ENCODE data around the gene FREM2.

FREM2 gene

DNA sequence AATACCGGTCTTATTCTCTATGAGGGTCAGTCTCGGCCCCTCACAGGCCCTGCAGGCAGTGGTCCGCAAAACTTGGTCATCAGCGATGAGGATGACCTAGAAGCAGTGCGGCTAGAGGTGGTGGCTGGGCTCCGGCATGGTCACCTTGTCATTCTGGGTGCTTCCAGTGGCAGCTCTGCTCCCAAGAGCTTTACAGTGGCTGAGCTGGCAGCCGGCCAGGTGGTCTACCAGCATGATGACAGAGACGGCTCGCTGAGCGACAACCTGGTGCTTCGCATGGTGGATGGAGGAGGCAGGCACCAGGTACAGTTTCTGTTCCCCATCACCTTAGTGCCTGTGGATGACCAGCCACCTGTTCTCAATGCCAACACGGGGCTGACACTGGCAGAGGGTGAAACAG is 1.8 kb downstream of the FREM2 start:
- DNase-seq = no peak

GRCh38 chr13:38690231-38690630 is 3.4 kb downstream of the FREM2 start:
- DNase-seq = no peak

DNA sequence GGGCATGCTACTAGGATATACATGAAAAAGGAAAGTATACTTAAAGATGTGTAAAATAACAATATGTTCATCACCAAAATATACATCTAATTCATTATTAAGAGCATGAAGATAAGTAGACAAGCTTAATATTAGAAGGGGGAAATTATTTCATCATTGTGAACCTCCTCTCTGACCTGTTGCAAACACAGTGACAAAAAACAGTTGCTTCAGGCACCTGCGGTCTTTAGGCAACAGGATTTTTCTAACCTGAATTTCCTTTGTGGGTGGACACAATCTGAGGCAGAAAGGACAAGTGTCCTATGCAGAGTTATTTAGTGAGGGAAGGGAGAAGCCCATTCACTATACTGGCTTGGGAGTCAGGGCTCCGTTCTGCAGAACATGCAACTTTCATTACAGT is 6.3 kb downstream of the FREM2 start:
- DNase-seq = no peak

DNA sequence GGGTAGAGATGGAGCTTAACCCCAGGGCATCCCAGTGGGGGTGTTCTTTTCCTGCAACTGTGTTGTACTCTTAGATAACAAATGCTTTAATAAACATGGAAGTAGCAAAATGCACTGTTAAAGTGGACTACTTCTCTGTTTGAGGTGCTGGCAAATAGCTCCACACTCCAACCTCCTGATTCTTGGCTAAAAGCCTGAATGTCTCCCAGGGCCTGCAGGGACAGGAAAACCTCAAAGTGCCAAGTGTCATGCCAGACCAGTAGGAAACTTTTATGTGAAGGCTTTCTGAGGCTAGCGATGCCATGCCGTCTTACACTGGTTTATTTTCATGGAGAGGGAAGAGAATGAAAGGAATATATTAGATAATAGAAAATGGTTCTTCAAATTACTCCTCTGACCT is 6.8 kb downstream of the FREM2 start:
- no peak for DNase-seq

DNA sequence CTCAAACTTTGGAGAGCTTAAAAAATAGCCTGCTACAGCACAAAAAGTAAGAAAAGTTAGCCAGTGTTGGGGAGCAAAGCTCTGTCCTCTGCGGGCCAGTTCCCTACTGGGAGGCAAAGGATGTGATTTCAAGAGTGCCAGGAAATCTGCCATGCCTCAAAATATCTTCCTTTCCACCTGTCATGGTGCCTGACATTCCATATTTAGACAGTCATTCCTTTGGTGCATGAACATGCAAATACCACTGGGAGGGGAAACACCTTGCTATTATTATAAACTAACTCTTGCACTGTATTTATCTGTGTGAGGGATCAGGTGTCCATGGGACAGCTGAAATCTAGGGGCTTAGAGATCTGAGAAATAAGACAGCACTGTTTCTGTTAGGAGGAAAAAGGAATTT is 10.3 kb downstream of the FREM2 start:
- no peak for DNase-seq

DNA sequence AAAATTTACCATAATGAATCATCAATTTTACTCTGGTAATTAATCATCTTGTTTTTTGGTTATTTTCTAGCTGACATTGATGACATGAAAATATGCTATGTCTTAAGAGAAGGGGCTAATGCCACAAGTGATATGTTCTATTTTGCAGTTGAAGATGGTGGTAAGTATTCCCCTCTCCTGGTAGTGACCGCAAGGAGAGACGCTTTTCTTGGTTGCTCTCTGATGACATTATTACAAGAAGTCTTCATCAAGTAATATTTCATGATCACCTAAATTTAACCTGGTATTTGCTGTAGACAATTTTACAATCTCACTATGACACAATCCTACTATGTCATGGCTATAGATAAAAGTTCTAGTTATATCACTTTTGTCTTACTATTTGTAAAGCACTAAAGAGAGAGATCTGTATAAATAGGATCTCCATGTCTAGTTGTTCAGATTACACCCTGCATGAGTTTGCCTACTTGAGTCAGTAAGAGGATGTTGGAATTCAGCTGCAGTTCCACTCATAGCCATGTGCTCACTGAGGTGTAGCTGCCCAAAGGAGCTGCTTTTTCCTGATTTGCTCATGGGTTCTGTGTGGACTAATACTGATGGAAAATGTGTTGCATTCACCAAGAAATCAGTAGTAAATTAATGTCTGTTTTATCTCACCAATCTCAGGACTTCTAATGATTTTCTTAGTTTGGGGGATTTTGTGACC is 10.9 kb downstream of the FREM2 start:
- no peak for DNase-seq

DNA sequence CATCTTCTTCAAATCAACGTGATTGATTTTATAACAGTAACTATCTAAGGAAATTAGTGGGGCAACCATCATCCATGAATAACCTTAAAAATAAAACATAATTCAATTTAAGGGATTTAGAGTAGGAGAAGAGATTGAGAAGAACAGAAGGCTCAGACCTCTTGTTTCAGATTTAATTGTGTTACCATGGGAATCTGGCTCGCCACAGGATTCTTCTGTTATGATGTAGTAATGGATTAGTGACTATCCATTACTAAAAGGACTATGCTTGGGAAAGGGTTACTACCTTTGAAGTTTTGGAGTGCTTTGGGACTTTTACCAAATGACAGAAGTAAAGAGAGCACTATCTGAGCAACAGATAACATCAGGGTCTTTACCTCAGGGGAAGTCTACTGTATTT is 13.2 kb downstream of the FREM2 start:
- DNase-seq = no peak

DNA sequence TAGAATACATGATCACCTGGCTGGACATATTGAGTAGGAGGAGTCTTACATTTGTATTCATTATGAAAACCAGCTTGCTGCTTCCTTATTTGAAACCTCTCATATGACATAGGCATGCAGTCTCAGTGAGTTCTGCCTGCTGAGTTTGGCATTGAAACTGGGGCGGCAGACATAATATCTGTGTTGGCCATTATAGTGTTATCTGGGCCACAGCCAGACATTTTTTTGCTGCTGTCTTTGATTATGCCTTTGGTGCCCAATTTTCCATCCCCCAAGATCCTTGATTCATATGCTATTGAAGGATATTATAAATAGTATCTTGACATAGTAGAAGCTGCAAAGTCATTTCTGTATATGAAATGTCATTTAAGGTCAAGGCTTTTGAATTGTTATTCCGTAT is 15.8 kb downstream of the FREM2 start:
- DNase-seq = no peak

DNA sequence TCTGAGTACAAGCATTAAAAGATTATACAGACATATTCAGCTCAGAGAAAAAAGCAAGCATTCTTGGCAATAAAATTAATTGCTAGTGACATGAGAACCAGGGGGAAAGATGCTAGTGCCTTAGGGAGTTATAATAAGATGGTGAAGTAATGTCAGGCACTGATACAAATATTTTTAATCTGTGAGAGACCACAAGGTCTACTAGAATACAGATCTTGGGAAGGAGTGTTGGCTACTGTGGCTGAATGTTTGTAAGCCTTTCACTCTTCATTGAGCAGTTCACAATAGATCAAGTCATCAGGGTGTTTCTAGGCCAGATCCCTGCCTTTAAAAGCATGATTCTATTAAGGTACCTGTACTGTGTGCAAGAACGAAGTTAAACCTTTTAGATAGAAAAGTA is 16.4 kb downstream of the FREM2 start:
- DNase-seq = no peak

GRCh38 chr13:38705365-38705764 is 18.5 kb downstream of the FREM2 start:
- no peak for DNase-seq

- no peak for DNase-seq
These were observed 20.6 kb downstream of the FREM2 start for GRCh38 chr13:38707460-38707859.

DNA sequence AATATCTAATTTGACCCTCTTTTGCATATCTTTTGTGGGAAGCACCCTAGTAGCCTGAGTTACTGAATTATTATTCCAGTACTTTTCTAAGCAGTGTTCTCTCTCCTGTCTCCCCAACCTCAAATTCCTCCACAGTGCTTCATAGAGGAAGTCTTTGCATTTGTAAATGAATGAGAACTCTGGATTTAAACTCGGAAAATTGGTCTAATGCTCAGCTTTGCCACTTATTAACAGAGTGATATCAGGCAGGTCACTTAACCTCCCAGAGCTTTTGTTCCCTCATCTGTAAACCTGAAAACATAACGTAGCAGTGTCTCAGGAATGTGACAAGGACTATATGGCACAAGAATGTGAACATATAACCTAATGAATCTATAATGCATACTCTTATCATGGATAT is 26.2 kb downstream of the FREM2 start:
- DNase-seq = no peak

DNA sequence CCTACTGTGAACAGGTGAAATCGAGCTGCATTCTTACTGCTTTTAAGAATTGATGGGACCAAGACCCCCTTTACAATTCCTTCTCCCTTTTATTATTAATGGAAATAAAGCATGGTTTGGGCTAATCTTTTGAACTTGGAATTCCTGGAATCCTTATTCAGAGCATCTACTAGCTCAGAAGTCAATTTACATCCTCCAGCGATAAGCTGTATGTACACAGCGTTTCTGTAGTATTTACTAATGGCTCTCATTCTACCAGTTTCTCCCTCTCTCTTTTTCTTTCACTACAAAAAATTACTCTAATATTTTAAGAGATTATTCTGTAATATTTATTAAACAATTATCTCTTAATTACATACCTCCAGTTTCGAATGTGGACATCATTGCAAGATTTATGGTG is 31.5 kb downstream of the FREM2 start:
- DNase-seq = no peak

DNA sequence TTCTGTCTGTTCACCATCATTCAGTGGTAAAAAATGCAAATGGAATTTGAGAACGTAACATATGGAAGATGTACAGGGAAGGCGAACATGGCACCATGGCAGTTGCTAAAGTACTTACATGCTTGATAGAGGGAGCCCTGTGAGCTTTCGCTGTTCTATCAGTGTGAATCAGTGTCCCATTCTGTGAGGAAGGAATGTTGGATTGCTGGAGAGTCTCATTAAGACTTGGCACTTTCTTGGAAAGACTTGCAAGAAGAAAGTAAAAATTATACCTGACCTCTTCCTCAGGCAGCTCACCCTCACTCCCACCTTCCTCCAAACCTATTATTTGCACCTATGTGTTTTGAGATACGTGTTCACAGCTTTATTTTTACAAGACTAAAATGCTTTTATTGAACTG is 43.5 kb downstream of the FREM2 start:
- no peak for DNase-seq

GRCh38 chr13:38733146-38733545 is 46.3 kb downstream of the FREM2 start:
- no peak for DNase-seq

DNA sequence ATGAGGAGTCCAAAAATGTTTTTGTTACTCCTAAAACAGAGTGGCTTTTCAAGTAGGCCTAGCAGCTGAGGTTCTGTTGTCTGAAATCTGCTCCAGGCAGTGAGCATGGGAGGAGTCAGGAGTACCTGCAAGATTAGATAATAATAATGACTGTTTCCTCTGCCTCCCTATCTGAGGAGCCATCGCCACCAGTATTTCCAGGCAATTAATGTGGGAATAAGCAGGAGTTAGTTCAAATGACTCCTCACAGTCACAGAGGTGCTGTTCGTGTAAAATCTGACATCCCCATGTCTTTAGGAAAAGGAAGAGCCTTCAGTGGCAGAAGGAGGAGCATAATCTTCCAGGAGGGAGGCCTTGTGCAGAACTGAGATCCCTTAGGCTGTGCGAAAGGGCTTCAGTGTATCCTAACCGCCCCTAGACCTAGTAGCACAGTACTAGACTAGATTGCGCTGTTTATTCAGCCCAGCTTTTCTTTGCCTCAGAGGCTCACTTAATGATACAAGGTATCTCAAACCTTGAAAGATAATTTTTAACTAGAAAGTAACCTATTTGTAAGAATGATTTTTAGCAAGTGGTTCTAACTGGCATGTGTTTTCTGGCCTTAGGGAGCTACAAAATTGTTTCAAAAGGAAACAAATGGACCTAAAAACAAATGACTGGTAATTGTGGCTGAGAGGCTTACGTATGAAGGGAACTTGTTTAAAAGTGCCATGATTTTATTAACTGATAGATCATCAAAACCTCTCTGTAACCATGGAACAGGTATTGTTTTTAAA is 49.0 kb downstream of the FREM2 start:
- no peak for DNase-seq

GRCh38 chr13:38743466-38743865 is 56.6 kb downstream of the FREM2 start:
- DNase-seq = no peak

DNA sequence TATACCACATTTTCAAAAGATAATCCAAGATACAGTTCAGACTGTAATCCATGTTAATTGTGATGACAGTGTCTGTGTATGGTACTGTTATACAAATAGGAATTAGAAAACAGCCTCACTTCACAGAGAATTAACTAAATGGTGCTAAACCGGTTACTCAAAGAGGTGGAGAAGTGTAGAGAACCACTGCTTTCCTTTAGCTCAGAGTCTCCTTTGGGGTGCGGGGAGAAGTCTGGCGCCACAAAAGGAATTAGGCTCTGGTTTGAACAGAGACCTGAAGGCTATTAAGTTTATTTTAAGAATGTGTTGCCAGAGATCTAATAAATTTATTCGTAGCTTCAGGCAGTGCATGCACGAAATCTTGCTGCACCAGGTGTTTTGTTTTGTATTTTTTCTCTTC is 65.8 kb downstream of the FREM2 start:
- no peak for DNase-seq

- no peak for DNase-seq
These were observed 67.0 kb downstream of the FREM2 start for GRCh38 chr13:38753878-38754277.

DNA sequence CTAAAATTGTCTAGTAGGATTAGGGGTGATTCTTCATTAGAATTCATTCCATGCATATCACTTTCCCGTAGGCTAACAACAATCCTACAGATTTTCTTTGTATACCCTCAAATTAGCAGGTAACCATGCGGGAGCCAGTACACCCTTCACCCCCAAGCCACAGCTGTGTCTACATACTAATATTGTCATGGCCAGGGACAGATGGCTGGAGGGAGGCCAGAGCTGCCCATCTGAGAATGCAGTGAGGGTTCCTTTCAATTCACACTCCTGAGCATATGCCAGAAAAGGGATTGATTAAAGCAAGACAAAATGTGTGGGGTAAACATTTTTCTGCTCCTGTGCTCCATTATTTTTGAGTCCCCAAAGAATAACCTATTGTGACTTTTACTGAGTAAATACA is 68.9 kb downstream of the FREM2 start:
- DNase-seq = no peak

DNA sequence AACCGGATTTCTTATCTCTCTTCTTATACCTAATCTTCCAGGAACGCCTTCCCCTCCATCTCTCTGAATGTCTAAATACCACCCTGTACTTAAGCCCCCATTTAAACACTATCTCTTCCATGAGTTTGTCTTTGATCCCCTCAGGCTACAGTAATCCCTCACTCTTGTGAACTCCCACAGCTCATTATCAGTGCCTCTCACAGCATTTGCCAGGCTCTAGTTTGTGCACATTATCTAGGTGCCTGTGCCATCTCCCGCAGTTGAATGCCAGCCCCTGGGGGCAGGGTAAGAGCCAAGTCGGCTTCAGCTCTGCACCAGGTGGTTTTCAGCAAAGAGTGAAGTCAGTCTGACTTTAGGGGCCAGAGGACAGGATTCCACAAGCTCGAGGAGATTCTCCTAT is 71.4 kb downstream of the FREM2 start:
- no peak for DNase-seq

GRCh38 chr13:38759390-38759789 is 72.5 kb downstream of the FREM2 start:
- DNase-seq = no peak

- no peak for DNase-seq
These were observed 76.8 kb downstream of the FREM2 start for GRCh38 chr13:38763446-38764381.

DNA sequence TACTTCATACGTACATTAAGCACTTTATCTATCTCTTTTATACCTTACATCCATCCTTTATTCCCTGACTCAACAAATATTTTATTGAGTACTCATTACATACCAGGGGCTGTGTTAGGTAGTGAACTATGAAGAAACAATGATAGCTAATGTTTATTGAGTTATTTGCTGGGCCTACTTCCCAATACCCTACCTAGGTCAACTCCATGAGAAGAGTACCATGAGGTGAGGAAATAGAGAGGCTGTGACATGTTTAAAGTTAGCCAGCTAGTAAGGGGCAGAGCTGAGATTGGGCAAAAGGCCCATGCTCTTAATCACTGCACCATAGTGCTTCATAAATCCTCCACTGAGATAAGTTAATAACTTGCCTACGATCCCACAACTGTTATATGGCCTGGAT is 79.9 kb downstream of the FREM2 start:
- no peak for DNase-seq
